HG03064 (cell line): ENCODE measurements around the gene BOD1L1.
"Not testable (repeated sequence)": the region's sequence is repeated elsewhere in the genome, so short reads cannot be mapped to it uniquely, and the experiment has no call there.

Source experiments
- ATAC-seq: cut with Tn5 transposase; IDR thresholded peaks from one replicate; pipeline ENCODE4 v1.9.1; 2021; ENCODE audit warnings: low read depth; ENCODE audit not compliant: unreplicated experiment

BOD1L1 gene

DNA sequence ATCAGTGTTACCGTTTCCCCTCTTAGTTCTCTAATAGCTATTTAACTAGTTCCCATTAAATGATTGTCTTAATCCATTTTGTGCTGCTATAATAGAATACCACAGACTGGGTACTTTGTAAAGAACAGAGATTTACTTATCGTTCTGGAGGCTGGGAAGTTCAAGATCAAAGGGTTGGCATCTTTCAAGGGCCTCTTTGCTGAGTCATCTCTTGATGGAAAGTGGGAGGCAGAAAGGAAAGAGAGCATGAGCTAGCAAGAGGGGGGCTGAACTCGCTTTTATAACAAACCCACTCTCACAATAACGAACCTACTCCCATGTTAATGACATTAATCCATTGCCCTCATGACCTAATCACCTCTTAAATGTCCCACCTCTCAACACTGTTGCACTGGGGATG lies 65.9 kb downstream of the BOD1L1 start:
- no peak for ATAC-seq

DNA sequence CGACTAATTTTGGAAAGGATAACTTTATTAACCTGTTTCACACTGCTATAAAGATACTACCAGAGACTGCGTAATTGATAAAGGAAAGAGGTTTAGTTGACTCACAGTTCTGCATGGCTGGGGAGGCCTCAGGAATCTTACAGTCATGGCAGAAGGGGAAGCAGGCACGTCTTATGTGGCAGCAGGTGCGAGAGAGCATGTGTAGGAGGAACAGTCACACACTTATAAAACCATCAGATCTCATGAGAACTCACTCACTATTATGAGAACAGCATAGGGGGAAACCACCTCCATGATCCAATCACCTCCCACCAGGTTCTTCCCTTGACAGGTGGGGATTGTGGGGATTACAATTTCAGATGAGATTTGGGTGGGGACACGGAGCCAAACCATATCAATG lies 67.4 kb downstream of the BOD1L1 start:
- ATAC-seq, result not testable (repeated sequence)

GRCh38 chr4:13559413-13559812 lies 68.1 kb downstream of the BOD1L1 start:
- ATAC-seq, result no peak

- ATAC-seq, result no peak
These were observed 68.6 kb downstream of the BOD1L1 start for GRCh38 chr4:13558881-13559280.

- no peak for ATAC-seq
These were observed 72.2 kb downstream of the BOD1L1 start for GRCh38 chr4:13555325-13555724.

DNA sequence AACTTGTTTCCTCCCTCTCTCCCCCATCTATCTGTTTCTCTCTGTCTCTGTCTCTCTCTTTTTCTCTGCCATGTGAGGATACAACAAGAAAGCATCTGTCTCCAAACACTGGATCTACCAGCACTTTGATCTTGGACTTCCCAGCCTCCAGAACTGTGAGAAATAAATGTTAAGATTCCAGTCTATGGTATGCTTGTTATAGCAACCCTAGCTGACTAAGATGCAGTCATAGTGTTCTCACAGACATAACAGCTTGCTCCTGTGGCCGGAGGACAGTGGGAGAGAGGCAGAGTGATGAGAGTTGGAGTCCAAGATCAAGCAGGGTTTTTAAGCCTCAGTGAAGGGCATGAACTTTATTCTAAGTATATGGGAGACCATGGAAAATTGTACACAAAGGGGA lies 74.4 kb downstream of the BOD1L1 start:
- no peak for ATAC-seq

DNA sequence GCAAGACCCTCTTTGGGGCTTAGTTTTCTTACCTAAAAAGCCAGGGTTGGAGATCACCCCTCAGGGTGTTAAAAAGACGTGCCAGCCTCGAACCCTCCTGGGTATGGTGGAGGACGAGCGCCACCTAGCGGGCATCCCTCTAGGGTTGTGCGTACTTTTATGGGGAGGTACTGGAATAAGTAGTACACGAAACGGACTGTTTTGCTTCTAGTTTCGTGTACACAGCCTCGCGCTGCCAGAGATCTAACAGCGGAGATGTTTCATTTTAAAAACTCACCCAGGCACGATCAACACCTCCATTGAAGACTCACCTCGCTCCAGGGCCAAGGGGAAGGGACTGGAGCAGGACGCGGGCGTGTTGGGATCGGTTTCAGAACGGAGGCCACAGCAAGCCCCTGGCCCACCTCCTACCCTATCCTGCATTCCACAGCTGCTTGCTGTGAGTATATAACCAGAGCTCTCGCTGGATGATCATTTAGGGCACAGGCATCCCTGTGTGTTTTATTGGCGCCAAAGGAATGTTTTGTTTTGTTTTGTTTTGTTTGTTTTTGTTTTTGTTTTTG lies 78.5 kb downstream of the BOD1L1 start:
- peak; percentile 67 for ATAC-seq

DNA sequence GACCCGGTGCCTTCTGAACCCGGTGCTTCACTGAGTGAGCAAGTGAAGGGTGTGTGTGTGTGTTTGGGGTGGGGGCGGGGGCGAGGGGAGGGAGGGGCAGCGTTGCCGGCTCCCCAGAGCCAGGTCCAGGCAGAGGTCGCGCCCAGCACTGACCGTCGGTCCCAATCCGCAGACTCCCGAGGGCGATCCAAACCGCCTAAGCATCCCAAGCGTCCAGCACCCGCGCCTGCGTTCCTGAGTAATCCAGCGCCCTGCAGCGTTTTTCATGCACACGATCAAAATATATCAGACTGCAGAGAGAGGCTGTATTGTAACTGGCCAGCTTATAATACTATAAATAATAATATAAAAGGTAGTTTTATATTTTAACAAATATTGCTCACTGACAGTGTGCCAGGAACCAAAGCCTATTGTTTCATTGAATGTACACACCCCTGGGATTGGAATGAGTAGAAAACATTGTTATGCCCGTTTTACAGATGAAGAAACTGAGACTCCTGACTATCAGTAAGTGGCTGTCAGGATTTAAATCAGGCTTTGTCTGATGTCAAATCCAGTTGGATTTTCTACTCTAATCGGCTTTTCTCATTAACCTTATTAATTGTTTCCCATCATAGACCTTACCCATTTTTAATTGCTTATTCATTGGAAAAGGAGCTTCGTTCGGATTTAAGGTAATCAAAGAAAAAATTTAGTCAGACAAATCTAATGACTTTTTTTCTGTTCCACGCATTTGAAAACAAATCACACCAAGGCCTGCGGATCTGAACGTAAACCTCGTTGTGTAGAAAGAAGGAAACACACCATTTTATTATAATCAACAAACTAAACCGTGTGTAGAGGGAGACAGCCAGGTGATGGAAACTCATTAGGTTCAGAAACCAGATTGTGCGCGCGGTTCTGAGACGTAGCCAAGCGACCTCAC lies 79.2 kb downstream of the BOD1L1 start:
- no peak for ATAC-seq

DNA sequence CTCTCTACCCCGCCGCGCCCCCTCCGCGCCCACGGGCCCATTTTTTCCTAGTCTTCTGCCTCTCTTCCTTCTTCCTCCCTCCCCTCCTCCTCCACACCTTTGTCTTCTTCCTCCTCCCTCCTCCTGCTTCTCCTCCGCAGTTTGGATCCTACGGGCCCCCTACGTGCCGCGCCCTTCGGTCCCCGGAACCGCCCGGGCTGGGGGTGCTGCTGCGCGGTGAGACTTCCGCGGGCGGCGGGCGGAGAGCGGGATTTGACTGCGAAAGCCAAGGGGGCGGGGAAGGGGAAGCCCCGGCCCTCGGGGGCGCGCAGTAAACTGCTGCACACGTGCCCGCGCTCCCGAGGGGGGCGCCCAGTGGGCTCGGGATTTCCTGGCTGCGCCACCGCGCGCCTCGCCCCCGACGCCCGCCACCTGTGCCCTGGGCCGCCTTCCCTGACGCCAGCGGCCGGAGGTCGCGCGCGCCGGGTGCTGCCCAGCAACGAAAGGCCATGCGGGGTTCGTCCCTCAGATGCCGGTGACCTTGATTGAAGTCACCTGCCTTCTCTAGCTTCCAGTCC lies 80.0 kb downstream of the BOD1L1 start:
- ATAC-seq, result no peak

DNA sequence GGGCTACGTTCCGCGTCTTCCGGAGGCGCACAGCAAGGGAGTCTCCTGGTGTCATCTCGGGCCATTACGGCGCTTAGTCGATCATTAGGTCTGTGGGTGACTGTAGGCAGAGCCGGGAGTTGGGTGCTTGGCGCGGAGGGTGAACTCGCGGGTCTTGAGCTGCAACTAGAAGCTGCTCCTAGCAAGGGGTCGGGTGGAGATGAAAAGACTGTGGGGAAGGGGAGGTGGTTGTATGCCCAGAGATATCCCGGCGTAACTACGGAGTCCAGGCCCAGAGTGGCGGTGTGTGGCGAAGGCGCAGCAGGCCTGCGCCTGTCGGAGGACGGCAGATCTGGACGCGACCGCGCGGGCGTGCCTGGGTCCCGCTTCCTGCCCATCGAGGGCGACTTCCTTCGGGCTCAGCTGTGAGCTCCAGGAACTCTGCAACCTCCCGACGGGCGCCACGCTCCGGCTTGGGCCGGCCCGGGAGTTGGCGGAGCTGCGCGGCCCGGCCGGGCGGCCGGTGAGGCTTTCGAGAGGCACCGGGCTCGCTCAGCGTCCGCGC lies 80.5 kb downstream of the BOD1L1 start:
- no peak for ATAC-seq

GRCh38 chr4:13546142-13546940 lies 81.2 kb downstream of the BOD1L1 start:
- no peak for ATAC-seq

GRCh38 chr4:13545394-13545808 lies 82.1 kb downstream of the BOD1L1 start:
- no peak for ATAC-seq

- no peak for ATAC-seq
These were observed 82.7 kb downstream of the BOD1L1 start for GRCh38 chr4:13544606-13545393.

DNA sequence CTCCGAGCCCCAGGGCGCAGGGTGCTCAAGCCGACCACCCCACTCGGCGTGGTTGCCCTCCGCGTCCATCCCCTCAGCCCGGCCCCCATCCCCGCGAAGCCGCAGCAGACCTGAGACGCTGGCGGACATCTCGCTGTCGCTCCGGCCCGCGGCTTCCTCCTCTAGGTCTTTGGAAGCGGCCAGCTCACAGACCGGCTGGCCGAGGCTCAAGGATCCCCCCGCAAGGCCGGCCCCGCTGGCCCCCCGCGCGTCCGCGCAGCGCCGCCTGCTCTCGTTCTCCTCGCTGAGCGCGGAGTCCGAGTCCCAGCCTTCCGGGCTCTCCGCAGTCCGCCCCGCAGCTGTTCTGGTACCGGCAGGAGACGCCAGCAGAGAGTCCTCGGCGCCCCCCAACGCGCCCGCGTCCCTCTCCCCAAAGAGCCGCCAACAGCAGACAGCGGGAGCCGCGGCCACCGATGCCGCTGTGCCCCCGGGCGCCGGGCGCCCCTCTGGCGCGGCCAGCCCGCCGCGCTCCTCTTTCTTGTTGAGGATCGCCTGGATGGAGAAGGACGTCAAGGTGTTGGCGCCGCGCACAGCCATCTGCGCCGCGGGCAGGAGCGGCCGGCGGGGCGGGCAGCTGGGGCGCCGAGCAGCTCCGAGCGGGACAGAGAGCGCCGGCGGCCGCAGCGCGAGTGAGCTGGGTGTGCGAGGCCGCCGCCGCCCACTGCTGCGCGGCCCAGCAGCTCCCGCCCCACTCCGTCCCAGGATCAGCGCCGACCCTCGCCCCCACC lies 83.5 kb downstream of the BOD1L1 start, which contains the start of gene NKX3-2:
NKX3-2 (minus strand) TSS at position 670 of the 767 bp plus-strand sequence; CDS start at position 576, 94 bp downstream.
- ATAC-seq, result no peak

GRCh38 chr4:13543032-13543838 lies 84.3 kb downstream of the BOD1L1 start:
- ATAC-seq, result no peak

DNA sequence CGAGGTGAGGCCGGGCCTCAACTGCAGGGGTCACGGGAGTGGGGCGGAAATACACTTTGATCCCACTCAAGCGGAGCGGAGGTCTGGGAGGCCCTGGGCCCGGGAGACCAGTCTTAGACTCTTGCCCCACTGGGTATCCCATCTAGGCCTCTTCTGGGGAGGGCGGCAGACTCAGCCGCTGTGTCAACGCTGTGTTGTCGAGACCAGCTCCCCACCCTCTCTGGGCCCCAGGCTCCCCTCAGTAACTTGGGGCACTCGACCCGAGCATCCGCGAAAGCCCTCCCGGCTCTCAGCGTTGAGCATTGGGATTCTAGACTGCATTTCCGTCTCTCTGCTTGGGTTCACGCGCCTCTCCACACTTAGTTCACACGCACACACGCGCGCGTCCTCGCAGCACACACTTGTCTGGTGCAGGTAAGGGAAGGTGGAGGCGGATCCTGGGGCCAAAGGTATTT lies 84.9 kb downstream of the BOD1L1 start:
- ATAC-seq, result no peak

DNA sequence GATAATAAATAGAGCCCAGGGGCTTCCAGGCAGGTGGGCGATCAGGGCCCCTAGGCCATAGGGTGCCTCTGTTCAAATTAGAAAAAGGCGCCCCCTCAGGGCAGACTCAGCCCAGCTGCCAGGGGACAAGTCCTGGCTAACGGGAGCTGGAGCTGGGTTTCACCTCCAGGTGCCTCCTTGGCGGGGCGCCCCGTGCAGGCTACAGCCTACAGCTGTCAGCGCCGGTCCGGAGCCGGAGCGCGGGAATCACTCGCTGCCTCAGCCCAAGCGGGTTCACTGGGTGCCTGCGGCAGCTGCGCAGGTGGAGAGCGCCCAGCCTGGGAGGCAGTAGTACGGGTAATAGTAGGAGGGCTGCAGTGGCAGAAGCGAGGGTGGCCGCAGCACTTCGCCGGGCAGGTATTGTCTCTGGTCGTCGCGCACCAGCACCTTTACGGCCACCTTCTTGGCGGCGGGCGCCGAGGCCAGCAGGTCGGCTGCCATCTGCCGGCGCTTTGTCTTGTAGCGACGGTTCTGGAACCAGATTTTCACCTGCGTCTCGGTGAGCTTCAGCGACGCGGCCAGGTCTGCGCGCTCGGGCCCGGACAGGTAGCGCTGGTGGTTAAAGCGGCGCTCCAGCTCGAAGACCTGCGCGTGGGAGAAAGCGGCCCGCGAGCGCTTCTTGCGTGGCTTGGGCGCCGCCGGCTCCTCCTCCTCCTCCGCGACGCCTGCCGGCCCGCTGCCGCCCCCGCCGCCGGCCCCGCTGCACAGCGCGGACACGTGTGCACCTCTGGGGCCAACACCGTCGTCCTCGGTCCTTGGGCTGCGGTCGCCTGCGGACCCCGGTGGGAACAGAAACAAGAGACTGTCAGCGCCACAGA lies 85.6 kb downstream of the BOD1L1 start:
- ATAC-seq, result no peak
